ENCODE results near the gene POU4F1.
"Not testable (repeated sequence)": the region's sequence is repeated elsewhere in the genome, so short reads cannot be mapped to it uniquely, and the experiment has no call there.

The POU4F1 gene, protein sequence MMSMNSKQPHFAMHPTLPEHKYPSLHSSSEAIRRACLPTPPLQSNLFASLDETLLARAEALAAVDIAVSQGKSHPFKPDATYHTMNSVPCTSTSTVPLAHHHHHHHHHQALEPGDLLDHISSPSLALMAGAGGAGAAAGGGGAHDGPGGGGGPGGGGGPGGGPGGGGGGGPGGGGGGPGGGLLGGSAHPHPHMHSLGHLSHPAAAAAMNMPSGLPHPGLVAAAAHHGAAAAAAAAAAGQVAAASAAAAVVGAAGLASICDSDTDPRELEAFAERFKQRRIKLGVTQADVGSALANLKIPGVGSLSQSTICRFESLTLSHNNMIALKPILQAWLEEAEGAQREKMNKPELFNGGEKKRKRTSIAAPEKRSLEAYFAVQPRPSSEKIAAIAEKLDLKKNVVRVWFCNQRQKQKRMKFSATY

GRCh38 chr13:78603240-78603957 is at the start of gene POU4F1:
Gene POU4F1, minus strand, starts transcription at chr13:78603552. Its CDS starts 226 bp downstream, at chr13:78603326.
- peak; percentile 86 for DNase-seq

- DNase-seq = no peak
These were observed 49.3 kb upstream of the POU4F1 start for GRCh38 chr13:78652651-78653050.

DNA sequence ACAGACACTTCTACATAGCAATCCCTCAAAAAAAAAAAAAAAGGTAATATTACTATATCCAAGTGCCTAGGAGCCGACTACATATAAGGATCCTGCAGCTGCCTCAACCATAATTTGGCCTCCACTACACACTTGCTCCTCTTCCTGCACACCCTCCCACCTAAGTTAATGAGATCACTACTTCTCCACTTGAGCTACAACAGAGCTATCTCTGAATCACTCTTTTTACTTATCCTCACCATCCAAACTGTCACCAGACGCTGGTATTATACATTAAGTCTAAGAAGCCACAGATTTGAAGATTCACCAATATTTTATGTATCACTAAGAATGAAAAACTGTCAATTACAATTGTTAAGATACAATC is 47.3 kb upstream of the POU4F1 start:
- no peak for DNase-seq

DNA sequence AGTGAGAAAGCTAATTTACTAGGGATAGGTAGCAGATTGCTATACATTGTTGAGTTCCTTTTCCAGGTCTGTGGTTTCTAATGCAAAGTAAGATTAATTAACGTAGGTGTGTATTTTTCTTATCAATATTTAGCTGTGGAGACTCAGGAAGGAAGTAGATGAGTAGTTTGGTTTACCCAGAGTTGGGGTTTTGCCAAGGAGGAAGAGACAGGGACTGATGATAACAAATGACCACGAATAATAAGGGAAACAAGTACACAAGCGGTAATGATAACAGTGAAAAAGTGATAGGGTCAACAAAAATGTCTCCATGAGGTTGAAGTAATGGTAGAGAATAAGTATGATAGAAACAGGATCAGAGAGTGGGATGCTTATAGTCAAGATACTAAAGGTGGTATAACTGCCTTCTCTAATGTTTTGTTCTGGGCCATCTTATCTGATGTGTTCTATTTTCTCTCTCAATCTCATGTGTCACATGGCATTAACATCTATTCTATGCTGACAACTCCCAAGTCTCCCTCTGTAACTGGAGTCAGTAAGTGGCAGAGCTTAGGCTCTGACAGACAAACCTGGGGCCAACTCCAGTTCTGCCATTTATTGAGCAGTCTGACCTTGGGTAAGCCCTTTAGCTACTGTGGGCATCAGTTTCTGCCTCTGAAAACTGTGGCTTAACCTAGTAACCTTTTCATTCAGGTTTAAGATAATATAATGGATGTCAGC is 46.8 kb upstream of the POU4F1 start:
- no peak for DNase-seq

- DNase-seq = not testable (repeated sequence)
These were observed 43.8 kb upstream of the POU4F1 start for GRCh38 chr13:78647109-78647678.

- no peak for DNase-seq
These were observed 34.9 kb upstream of the POU4F1 start for GRCh38 chr13:78638216-78638615.

DNA sequence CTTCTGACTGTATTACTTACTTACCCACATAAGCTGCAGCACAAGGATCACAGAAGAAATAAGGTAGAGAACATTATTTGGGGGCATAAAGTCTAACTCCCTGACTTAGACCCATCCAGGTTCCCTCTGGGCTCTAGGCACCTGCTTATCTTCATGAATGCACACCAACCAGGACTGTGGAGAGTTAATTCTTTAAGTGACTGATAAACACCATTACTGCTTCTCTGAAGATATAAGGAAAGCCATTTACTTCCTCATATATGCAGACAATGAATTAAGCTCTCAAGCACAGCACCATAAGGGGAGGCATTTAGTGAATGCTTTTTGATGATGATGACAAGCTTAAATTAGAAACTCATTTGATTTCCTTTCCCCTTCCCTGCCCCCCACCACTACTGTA is 33.1 kb upstream of the POU4F1 start:
- no peak for DNase-seq

DNA sequence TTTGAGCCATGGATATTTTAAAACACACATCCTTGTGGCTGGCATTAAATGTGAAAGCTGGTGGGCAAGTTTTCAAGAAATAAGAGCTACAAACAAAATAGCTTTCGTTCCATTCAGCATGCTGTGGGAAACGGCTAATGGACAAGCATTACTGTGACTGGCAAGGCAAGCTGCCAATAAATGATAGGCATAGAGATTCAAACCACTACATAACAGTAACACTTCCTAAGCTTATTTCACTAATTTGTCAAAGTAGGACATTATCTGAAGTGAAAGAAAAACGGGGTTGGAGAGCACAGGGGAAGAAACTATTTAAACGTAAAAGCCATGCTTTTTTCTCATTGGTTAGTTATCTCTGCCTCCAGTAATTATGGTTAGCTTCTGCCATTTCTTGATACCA is 29.6 kb upstream of the POU4F1 start:
- no peak for DNase-seq

GRCh38 chr13:78631077-78631476 is 27.7 kb upstream of the POU4F1 start:
- DNase-seq = no peak

DNA sequence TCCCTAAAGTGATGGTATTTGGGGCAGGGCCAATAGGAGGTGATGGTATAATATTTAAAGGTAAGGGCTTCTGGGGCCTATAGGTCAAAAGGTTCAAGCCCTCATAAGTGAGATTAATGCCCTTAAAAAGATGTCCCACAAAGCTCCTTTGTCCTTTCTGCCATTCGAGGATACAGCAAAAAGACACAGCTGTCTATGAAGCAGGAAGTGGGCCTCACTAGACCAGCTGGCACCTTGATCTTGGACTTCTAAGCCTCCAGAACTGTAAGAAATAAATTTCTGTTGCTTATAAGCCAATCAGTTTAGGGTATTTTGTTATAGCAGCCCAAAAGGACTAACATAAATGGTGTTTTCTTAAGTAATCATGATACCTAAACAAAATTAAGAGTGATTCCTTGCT is 27.2 kb upstream of the POU4F1 start:
- DNase-seq = no peak

DNA sequence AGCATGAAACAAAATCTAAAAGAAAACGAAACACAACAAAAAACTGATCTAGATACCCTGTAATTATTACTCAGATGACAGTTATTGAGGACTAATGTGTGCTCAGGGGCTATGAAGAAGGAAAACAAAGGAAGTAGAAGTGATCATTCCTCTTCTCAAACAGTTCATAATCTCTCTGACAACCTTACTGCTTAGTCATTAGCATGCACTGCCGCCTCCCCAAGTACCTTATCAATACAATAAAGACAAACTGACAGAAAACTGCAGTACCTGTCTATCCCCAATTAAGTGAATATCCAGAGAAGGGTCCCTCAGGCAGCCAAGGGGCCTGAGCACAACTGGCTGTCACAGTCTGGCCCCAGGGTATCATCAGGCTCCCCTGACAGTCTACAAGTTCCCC is 22.0 kb upstream of the POU4F1 start:
- no peak for DNase-seq

GRCh38 chr13:78623132-78623531 is 19.8 kb upstream of the POU4F1 start:
- DNase-seq = no peak

DNA sequence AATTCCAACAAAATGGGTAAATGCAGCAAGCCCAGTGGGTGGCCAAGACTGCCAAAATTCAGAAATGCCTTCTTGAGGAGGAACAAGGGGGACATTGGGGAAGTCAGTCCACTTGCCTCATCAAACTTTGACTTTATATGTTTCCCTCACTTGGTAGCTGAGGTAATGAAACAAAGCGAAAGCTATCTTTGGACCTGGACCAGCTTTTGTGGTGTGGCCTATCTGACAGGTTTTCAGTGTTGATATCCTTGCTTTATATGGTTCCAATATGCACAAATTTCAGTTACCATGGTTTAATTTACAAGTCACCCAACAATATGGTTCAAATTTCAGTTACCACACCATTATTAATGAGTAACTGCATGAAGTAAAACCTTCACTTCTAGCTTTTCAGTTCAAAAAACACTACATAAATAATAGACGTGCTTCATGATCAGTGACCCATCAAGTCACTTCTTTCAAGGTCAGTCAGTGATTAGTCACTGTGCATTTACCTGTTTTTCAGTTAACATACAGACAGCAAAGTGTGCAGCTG is 17.7 kb upstream of the POU4F1 start:
- DNase-seq = no peak

DNA sequence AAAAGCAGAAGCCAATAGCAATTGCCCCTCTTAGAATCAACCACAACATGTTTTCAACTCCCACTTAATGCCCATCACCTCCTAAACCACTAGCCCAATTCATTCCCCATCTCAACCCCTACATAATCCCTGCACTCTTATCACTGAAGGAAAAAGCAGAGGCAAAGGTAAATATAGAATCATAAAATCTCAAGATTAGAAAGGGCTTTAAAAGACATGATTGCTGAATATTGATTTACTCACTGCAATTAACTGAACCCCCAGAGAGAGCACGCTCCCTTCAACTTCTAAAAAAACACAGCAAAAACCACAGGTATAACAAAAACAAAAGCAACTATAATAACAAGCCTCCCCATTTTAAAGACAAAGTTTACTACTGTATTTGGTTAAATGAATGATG is 15.1 kb upstream of the POU4F1 start:
- no peak for DNase-seq

DNA sequence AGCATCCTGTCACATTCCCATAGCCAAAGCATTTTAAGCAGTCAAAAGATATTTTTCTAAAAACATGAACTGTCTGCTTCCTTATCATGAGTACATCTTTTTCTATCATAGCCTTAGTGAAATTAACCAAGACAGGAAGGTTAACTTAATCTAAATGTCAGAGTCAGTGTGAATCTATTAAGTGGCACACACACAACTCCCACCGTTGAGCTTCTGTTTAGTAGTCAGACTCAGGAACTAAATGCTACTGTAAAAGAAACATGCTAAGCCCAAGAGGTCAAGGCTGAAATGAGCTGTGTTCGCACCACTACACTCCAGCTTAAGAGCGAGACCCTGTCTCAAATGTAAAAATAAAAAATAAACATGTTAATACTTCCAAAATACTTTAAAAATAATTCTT is 7.7 kb upstream of the POU4F1 start:
- no peak for DNase-seq

- peak; percentile 12 for DNase-seq
These were observed 7.1 kb upstream of the POU4F1 start for GRCh38 chr13:78610381-78610883.

- no peak for DNase-seq
These were observed 6.3 kb upstream of the POU4F1 start for GRCh38 chr13:78609464-78610205.

- DNase-seq = no peak
These were observed 5.5 kb upstream of the POU4F1 start for GRCh38 chr13:78608688-78609463.

DNA sequence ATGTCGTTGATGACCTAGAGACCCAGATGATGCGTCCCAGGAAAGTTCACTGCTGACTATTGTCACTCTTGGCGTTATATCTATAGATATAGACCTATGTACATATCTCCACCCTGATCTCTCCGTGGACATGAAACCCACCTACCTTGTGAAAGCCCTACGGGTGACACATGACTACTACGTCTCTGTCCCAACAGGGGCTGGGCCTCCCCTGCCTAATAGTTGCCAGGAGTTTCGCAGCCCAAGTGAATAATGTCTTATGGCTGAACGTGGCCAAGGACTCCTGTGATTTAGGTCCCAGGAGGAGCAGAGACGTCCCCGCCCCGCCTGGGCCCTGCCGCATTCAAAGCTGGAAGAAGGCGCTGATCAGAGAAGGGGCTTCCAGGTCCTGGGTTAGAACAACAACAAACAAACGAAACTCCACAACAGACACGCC is 4.9 kb upstream of the POU4F1 start:
- DNase-seq = no peak

DNA sequence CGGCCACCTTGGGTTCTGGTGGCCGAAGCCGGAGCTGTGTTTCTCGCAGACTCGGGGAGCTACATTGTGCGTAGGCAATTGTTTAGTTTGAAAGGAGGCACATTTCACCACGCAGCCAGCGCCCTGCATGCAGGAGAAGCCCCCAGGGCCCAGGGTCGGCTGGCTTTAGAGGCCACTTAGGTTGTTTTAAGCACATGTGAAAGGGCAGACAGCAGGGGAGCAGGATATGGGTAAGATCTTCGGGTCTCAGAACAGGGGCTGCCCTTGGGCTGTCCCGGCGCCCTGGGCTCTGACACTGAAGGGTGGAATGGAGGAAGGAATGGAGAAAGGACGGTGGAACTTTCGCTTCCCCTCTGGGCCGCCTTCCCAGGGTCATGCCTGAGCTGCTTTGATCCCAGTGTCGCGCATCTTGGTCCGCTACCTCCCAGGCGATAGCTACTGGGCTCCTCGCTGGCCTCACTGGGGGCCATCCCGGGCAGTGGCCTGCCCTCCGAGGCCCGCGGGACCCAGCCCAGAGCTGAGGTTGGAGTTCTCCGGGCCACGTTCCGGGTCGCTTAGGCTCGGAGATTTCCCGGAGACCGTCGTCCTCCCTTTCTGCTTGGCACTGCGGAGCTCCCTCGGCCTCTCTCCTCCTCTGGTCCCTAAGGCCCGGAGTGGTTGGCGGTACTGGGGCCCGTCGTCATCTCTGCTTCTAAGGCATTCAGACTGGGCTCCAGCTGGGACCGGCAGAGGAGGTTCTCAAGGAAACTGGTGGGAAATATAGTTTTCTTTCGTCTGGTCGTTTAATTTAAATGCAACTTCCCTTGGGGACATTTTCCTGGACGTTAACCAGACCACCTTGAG is 4.3 kb upstream of the POU4F1 start:
- no peak for DNase-seq
